Measurements from ENCODE around the gene PIK3C3.

DNA sequence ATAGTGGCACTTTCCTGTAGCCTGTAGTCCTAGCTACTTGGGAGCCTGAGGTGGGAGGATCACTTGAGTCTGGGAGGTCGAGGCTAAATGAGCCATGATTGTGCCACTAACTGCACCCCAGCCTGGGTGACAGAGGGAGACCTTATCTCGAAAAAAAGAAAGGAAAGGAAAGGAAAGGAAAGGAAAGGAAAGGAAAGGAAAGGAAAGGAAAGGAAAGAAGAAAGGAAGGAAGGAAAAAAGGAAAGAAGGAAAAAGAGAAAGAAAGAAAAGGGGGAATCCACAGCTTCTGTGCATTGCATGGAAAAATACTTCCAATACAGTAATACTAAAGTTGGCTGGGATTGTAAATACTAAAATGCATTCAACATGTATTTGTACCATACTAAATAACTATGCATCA, 12.8 kb upstream of the PIK3C3 start:
- no peak for TF ChIP-seq CBX8 (IDR thresholded peaks at IDR 0.05; ENCODE audit: borderline replicate concordance, extremely low read depth, low read depth, low read length, poor library complexity, severe bottlenecking)
- no peak for TF ChIP-seq BRCA1 (IDR thresholded peaks at IDR 0.05)
- TF ChIP-seq BRCA1 (CRISPR knock-in tag; IDR thresholded peaks at IDR 0.05), result no peak
- no peak for TF ChIP-seq SP2 (IDR thresholded peaks at IDR 0.05; ENCODE audit: extremely low read depth, low read depth, low read length, poor library complexity, severe bottlenecking)
- TF ChIP-seq CEBPB (tag; IDR thresholded peaks at IDR 0.05), result no peak
- TF ChIP-seq PHF8 (IDR thresholded peaks at IDR 0.05; ENCODE audit: borderline replicate concordance, low read length), result no peak
- no peak for TF ChIP-seq FOXA1 (IDR thresholded peaks at IDR 0.05; ENCODE audit: borderline replicate concordance)
- no peak for TF ChIP-seq SRSF7 (optimal IDR thresholded peaks at IDR 0.05; ENCODE audit: low read depth, low read length)
- TF ChIP-seq NR3C1 (CRISPR knock-in tag; IDR thresholded peaks at IDR 0.05), result no peak
- no peak for TF ChIP-seq POLR2AphosphoS5 (IDR thresholded peaks at IDR 0.05; ENCODE audit: control insufficient read depth, insufficient read depth, low read depth, low read length)
- no peak for TF ChIP-seq ADNP (tag; IDR thresholded peaks at IDR 0.05)
- no peak for TF ChIP-seq RUNX1 (IDR thresholded peaks at IDR 0.05; ENCODE audit: low read depth)
